Ishikawa (cell line): ENCODE measurements around the gene SMIM1.

Experiments used
- CEBPB ChIP-seq: IDR thresholded peaks from 2 replicates; pipeline ENCODE4 v1.6.1; 2012
- CREB1 ChIP-seq: IDR thresholded peaks from 2 replicates; pipeline ENCODE4 v1.6.1; 2012; ENCODE audit warnings: low read depth
- EGR1 ChIP-seq: IDR thresholded peaks from 2 replicates; pipeline ENCODE4 v1.6.1; 2012
- EP300 ChIP-seq: IDR thresholded peaks from 2 replicates; pipeline ENCODE4 v1.6.1; 2012; ENCODE audit warnings: borderline replicate concordance
- FOXM1 ChIP-seq: IDR thresholded peaks from 2 replicates; pipeline ENCODE4 v1.6.1; 2012; ENCODE audit warnings: low read depth, borderline replicate concordance
- MAX ChIP-seq: IDR thresholded peaks from 2 replicates; pipeline ENCODE4 v1.6.1; 2012
- NFIC ChIP-seq: IDR thresholded peaks from 2 replicates; pipeline ENCODE4 v1.6.1; 2012
- RAD21 ChIP-seq: IDR thresholded peaks from 2 replicates; pipeline ENCODE4 v1.6.1; 2012; ENCODE audit warnings: low read depth
- REST ChIP-seq: IDR thresholded peaks from 2 replicates; pipeline ENCODE4 v1.6.1; 2012; ENCODE audit warnings: low read depth, mild to moderate bottlenecking
- TAF1 ChIP-seq: IDR thresholded peaks from 2 replicates; pipeline ENCODE4 v1.6.1; 2012; ENCODE audit warnings: low read depth, mild to moderate bottlenecking
- TCF12 ChIP-seq: IDR thresholded peaks from 2 replicates; pipeline ENCODE4 v1.6.1; 2012; ENCODE audit warnings: low read depth
- TEAD4 ChIP-seq: IDR thresholded peaks from 2 replicates; pipeline ENCODE4 v1.6.1; 2012
- USF1 ChIP-seq: IDR thresholded peaks from 2 replicates; pipeline ENCODE4 v1.6.1; 2012
- YY1 ChIP-seq: IDR thresholded peaks from 2 replicates; pipeline ENCODE4 v1.6.1; 2012; ENCODE audit warnings: low read depth
- ZBTB7A ChIP-seq: IDR thresholded peaks from 2 replicates; pipeline ENCODE4 v1.6.1; 2012; ENCODE audit warnings: low read depth

Gene SMIM1

GRCh38 chr1:3761296-3762010 lies 11.1 kb upstream of the SMIM1 start:
- TF ChIP-seq CREB1: no peak
- TF ChIP-seq CEBPB: no peak
- no peak for TF ChIP-seq TCF12
- TF ChIP-seq REST: no peak
- no peak for TF ChIP-seq ZBTB7A
- no peak for TF ChIP-seq MAX
- TF ChIP-seq TEAD4: no peak

- TF ChIP-seq YY1 (no peak), NFIC (no peak), MAX (no peak), USF1 (no peak), FOXM1 (no peak), REST (no peak), RAD21 (no peak), EP300 (no peak), CREB1 (no peak), TCF12 (no peak), TEAD4 (no peak), EGR1 (no peak), TAF1 (no peak), ZBTB7A (no peak), CEBPB (no peak)
Observed at GRCh38 chr1:3762151-3762872, 10.2 kb upstream of the SMIM1 start.

GRCh38 chr1:3762873-3763228 lies 9.7 kb upstream of the SMIM1 start:
- no peak for TF ChIP-seq RAD21
- no peak for TF ChIP-seq ZBTB7A
- TF ChIP-seq TAF1: no peak
- TF ChIP-seq NFIC: no peak
- no peak for TF ChIP-seq MAX
- TF ChIP-seq FOXM1: no peak

GRCh38 chr1:3763351-3764125 lies 9.0 kb upstream of the SMIM1 start:
- no peak for TF ChIP-seq TEAD4
- no peak for TF ChIP-seq FOXM1
- no peak for TF ChIP-seq EGR1

- no peak for TF ChIP-seq NFIC
- no peak for TF ChIP-seq FOXM1
- TF ChIP-seq RAD21: no peak
- TF ChIP-seq TCF12: no peak
- no peak for TF ChIP-seq ZBTB7A
- no peak for TF ChIP-seq USF1
- TF ChIP-seq TAF1: no peak
- no peak for TF ChIP-seq TEAD4
- TF ChIP-seq CREB1: no peak
- TF ChIP-seq CEBPB: no peak
- no peak for TF ChIP-seq EP300
- TF ChIP-seq REST: no peak
- no peak for TF ChIP-seq YY1
- no peak for TF ChIP-seq MAX
- TF ChIP-seq EGR1: no peak
Observed at GRCh38 chr1:3767328-3767925, 5.1 kb upstream of the SMIM1 start.
